Retinal pigment epithelial cell (primary cell): ENCODE measurements around the gene KNSTRN.
A peak's percentile ranks its signal among the peaks of the same experiment; 100 is the strongest.

Experiments used
- DNase-seq: peaks from one replicate; pipeline ENCODE4 v3.0.0-alpha.2; 2010; ENCODE audit warnings: low read depth
- H3K4me3 ChIP-seq: 2 replicates; pipeline ENCODE4 v1.5.1; 2011; ENCODE audit warnings: mild to moderate bottlenecking, low read length, control low read depth, moderate library complexity
- TF ChIP-seq, protein P1 (sequence below): conservative IDR thresholded peaks from 2 replicates; pipeline ENCODE4 v1.5.1; 2011; ENCODE audit warnings: low read depth, low read length, control low read depth, inconsistent platforms

Gene KNSTRN

DNA sequence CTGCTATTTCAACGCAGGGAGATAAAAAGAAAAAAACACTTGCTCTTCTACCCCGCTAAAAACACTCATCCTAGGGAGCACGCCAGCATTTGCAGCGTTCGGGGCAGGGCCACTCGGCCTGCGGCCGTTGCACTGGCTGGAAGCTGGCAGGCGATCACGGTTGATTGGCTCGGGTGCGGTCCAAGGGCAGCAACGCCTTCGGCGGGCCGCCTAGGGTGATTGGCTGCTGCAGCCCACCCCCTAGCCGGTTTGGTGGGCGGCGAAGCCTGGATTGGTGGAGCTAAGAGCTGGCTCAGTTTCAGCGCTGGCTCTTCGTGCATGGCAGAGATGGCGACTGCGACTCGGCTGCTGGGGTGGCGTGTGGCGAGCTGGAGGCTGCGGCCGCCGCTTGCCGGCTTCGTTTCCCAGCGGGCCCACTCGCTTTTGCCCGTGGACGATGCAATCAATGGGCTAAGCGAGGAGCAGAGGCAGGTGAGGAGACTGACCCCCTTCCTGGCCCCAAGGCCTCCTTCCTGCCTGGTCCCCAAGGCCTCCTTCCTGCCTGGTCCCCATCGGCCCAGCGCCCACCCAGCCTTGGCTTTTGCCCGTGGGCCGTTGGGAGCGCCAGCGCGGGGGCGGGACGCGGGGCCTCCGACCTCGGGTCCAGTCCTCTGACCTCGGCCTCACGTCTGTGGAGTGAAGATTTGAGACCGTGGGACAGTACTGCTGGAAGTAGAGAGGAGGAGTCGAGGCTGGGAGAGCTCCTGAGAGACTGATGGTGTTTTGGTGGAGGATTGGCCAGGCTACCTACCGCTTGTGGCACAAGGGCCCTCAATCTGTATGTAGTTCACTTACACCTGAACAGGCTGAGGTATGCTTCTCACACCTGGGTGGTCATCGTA lies 23.2 kb downstream of the KNSTRN start, which contains the start of gene IVD:
Gene IVD, plus strand, starts transcription at position 295 of the 881 bp plus-strand sequence. Its CDS starts 33 bp downstream, at position 328.
- TF ChIP-seq, protein P1, sequence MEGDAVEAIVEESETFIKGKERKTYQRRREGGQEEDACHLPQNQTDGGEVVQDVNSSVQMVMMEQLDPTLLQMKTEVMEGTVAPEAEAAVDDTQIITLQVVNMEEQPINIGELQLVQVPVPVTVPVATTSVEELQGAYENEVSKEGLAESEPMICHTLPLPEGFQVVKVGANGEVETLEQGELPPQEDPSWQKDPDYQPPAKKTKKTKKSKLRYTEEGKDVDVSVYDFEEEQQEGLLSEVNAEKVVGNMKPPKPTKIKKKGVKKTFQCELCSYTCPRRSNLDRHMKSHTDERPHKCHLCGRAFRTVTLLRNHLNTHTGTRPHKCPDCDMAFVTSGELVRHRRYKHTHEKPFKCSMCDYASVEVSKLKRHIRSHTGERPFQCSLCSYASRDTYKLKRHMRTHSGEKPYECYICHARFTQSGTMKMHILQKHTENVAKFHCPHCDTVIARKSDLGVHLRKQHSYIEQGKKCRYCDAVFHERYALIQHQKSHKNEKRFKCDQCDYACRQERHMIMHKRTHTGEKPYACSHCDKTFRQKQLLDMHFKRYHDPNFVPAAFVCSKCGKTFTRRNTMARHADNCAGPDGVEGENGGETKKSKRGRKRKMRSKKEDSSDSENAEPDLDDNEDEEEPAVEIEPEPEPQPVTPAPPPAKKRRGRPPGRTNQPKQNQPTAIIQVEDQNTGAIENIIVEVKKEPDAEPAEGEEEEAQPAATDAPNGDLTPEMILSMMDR = no peak
- DNase-seq = peak; percentile 92
- H3K4me3 ChIP-seq = peak within 1 kb of the TSS; percentile 83

GRCh38 chr15:40407330-40407990 lies 24.9 kb downstream of the KNSTRN start:
- TF ChIP-seq, protein P1 = no peak
- H3K4me3 ChIP-seq = no peak overlapping the region
- DNase-seq = no peak

- H3K4me3 ChIP-seq = no peak overlapping the region
- DNase-seq = no peak
- TF ChIP-seq, protein P1 = no peak
Observed at GRCh38 chr15:40409366-40409765, 26.8 kb downstream of the KNSTRN start.

GRCh38 chr15:40410476-40410875 lies 28.0 kb downstream of the KNSTRN start:
- no peak overlapping the region for H3K4me3 ChIP-seq
- no peak for DNase-seq
- TF ChIP-seq, protein P1 = no peak

GRCh38 chr15:40412095-40412759 lies 29.7 kb downstream of the KNSTRN start:
- TF ChIP-seq, protein P1 = no peak
- no peak for DNase-seq
- no peak overlapping the region for H3K4me3 ChIP-seq

- no peak for DNase-seq
- TF ChIP-seq, protein P1 = no peak
- no peak overlapping the region for H3K4me3 ChIP-seq
Observed at GRCh38 chr15:40413036-40413435, 30.5 kb downstream of the KNSTRN start.
